DOHH2 (cell line): Measurements from ENCODE around the gene GMFB.

ENCODE experiments used
- H3F3A ChIP-seq: fragments of 200-600 bp; sonication (generic), shearing (Covaris generic); 2 replicates; pipeline ENCODE4 v1.6.0; 2016; ENCODE audit warnings: antibody characterized with exemption, mild to moderate bottlenecking; ENCODE audit not compliant: control insufficient read depth, insufficient read depth
- H3K27ac ChIP-seq: fragments of 200-600 bp; sonication (generic); 2 replicates; pipeline ENCODE4 v1.5.1; 2014; ENCODE audit warnings: low read depth, mild to moderate bottlenecking, low read length, moderate library complexity
- H3K27me3 ChIP-seq: fragments of 200-600 bp; sonication (generic); 2 replicates; pipeline ENCODE4 v1.6.1; 2014; ENCODE audit warnings: mild to moderate bottlenecking, low read length, mixed read lengths; ENCODE audit not compliant: control insufficient read depth
- H3K36me3 ChIP-seq: fragments of 200-600 bp; sonication (generic); 2 replicates; pipeline ENCODE4 v1.6.1; 2014; ENCODE audit warnings: mild to moderate bottlenecking, low read length, moderate library complexity, mixed read lengths; ENCODE audit not compliant: control insufficient read depth
- H3K4me1 ChIP-seq: fragments of 200-600 bp; sonication (generic); 2 replicates; pipeline ENCODE4 v1.6.1; 2014; ENCODE audit warnings: mild to moderate bottlenecking, low read length, mixed read lengths; ENCODE audit not compliant: control insufficient read depth
- H3K4me2 ChIP-seq: fragments of 200-600 bp; sonication (generic); 2 replicates; pipeline ENCODE4 v1.6.0; 2014; ENCODE audit warnings: mild to moderate bottlenecking, low read length, moderate library complexity
- H3K4me3 ChIP-seq: fragments of 200-600 bp; sonication (generic); 2 replicates; pipeline ENCODE4 v1.5.1; 2014; ENCODE audit warnings: mild to moderate bottlenecking, low read length, mixed read lengths
- H3K79me2 ChIP-seq: fragments of 200-600 bp; sonication (generic); 2 replicates; pipeline ENCODE4 v1.6.1; 2014; ENCODE audit warnings: mild to moderate bottlenecking, low read length, mixed read lengths; ENCODE audit not compliant: control insufficient read depth
- H3K9me2 ChIP-seq: fragments of 200-600 bp; sonication (generic); replicated peaks from 2 replicates; pipeline ENCODE4 v1.6.1; 2014; ENCODE audit warnings: mild to moderate bottlenecking, low read length, mixed read lengths; ENCODE audit not compliant: control insufficient read depth
- H3K9me3 ChIP-seq: fragments of 200-600 bp; sonication (generic); 2 replicates; pipeline ENCODE4 v1.6.1; 2014; ENCODE audit warnings: antibody characterized with exemption, low read length, mixed read lengths; ENCODE audit not compliant: control insufficient read depth, insufficient read depth
- H4K20me1 ChIP-seq: fragments of 200-600 bp; sonication (generic); 2 replicates; pipeline ENCODE4 v1.6.0; 2014; ENCODE audit warnings: low read depth, mild to moderate bottlenecking, antibody characterized with exemption, low read length, moderate library complexity; ENCODE audit not compliant: control insufficient read depth, insufficient read depth
- CTCF ChIP-seq: fragments of 200-600 bp; sonication (generic); IDR thresholded peaks from one replicate; pipeline ENCODE4 v1.5.1; 2014; ENCODE audit warnings: antibody characterized with exemption, mild to moderate bottlenecking, low read depth, low read length; ENCODE audit not compliant: poor library complexity, severe bottlenecking
- EZH2phosphoT487 ChIP-seq: fragments of 200-600 bp; sonication (generic); IDR thresholded peaks from 2 replicates; pipeline ENCODE4 v1.6.1; 2017; ENCODE audit warnings: borderline replicate concordance, mild to moderate bottlenecking, antibody characterized with exemption, low read length, moderate library complexity, mixed read lengths

GMFB gene

DNA sequence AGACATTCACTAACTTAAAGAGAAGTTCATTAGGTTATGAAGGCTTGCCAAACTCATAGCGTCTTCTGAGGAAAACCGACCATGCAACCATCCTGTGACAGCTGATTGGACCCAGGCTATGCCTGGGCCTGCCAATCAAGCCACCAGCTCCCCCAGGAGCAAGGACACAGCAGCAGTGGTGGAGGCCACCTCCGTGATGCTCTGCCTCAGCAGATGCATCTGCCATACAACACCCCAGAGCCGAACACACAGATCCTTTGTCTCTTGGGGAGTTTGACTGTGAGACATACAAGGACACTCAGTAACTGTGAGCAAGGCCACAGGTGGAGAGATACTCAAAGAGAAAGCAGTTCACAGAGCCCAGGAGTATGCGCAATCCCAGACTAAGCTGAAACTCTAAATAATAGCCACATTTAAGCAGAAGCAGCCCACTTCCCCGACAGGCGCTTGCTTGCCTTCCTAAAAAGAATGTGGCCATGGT, 37.6 kb downstream of the GMFB start:
- TF ChIP-seq CTCF: no peak
- TF ChIP-seq EZH2phosphoT487: no peak
- no peaks in the 10 kb centered on the region for H3K36me3 ChIP-seq
- no peak overlapping the region for H3K4me3 ChIP-seq
- no peaks in the 10 kb centered on the region for H4K20me1 ChIP-seq
- no peaks in the 10 kb centered on the region for H3F3A ChIP-seq
- H3K9me2 ChIP-seq: no peaks in the 10 kb centered on the region
- no peak overlapping the region for H3K4me2 ChIP-seq
- no peak overlapping the region for H3K27ac ChIP-seq
- no peaks in the 10 kb centered on the region for H3K4me1 ChIP-seq
- peaks cover 11% of the 10 kb centered on the region; the same call in 1 of the 2 replicates for H3K27me3 ChIP-seq
- H3K9me3 ChIP-seq: no peaks in the 10 kb centered on the region
- no peaks in the 10 kb centered on the region for H3K79me2 ChIP-seq

DNA sequence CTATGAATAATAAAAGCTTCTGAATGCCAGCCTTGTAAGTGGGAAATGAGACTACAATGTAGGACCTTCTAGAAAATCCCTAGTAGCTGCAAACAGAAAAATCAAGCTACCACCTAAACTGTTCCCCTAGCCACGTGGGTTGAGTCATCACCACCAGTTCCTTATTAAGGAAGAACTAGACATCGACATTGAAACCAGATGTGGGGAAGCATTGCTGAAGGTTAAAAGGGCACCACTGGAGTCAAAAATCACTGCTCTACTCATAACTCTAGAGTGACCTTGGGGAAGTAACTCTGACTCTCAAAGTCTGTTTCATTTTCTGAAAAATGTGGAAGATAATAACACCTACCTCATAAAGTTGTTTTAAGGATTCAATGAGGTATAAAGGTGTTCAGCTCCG, 38.2 kb downstream of the GMFB start:
- TF ChIP-seq CTCF: no peak
- no peak for TF ChIP-seq EZH2phosphoT487

GRCh38 chr14:54447231-54447692, 41.5 kb downstream of the GMFB start:
- H3K4me2 ChIP-seq: no peak overlapping the region
- H3K27ac ChIP-seq: no peak overlapping the region
- TF ChIP-seq EZH2phosphoT487 (no peak), CTCF (no peak)

More for the DNA sequence above, 38.2 kb downstream of the GMFB start:
- Histone ChIP-seq H3F3A (no peaks in the 10 kb centered on the region), H3K36me3 (no peaks in the 10 kb centered on the region), H4K20me1 (no peaks in the 10 kb centered on the region), H3K9me3 (no peaks in the 10 kb centered on the region), H3K27ac (no peak overlapping the region), H3K4me2 (no peak overlapping the region), H3K4me3 (no peak overlapping the region), H3K4me1 (no peaks in the 10 kb centered on the region), H3K79me2 (no peaks in the 10 kb centered on the region), H3K9me2 (no peaks in the 10 kb centered on the region), H3K27me3 (peaks cover 12% of the 10 kb centered on the region; the same call in 1 of the 2 replicates)

More at GRCh38 chr14:54447231-54447692, 41.5 kb downstream of the GMFB start:
- Histone ChIP-seq H3K79me2 (no peaks in the 10 kb centered on the region), H3K27me3 (peaks cover 12% of the 10 kb centered on the region; the same call in 1 of the 2 replicates), H3K9me3 (no peaks in the 10 kb centered on the region), H3K4me3 (no peak overlapping the region), H3K9me2 (no peaks in the 10 kb centered on the region), H3K4me1 (peaks cover under 1% of the 10 kb centered on the region), H4K20me1 (no peaks in the 10 kb centered on the region), H3K36me3 (no peaks in the 10 kb centered on the region), H3F3A (no peaks in the 10 kb centered on the region)
